Neural progenitor cell (in vitro differentiated cells): Measurements from ENCODE around the gene ATP11A. TPM values are rescaled to one million over a fixed set of nuclear protein-coding genes. Genes with fewer than 3 reads are reported as not detected.

ENCODE experiments used
- DNase-seq: peaks from one replicate; pipeline ENCODE4 v3.0.0-alpha.2; 2016; ENCODE audit warnings: low spot score
- H2AFZ ChIP-seq: fragments of 200-600 bp; sonication (generic); replicated peaks from 2 replicates; pipeline ENCODE4 v1.6.1; 2016; ENCODE audit warnings: antibody characterized with exemption
- H3F3A ChIP-seq: fragments of 200-600 bp; sonication (generic); 2 replicates; pipeline ENCODE4 v1.6.1; 2016; ENCODE audit warnings: antibody characterized with exemption, low read depth
- H3K27ac ChIP-seq: fragments of 200-600 bp; sonication (generic); 2 replicates; pipeline ENCODE4 v1.5.1; 2016; ENCODE audit warnings: mild to moderate bottlenecking
- H3K27me3 ChIP-seq: fragments of 200-600 bp; sonication (generic); 2 replicates; pipeline ENCODE4 v1.6.1; 2016; ENCODE audit warnings: mild to moderate bottlenecking, moderate library complexity
- H3K36me3 ChIP-seq: fragments of 200-600 bp; sonication (generic); 2 replicates; pipeline ENCODE4 v1.5.1; 2016
- H3K4me1 ChIP-seq: fragments of 200-600 bp; sonication (generic); 2 replicates; pipeline ENCODE4 v1.6.1; 2016; ENCODE audit warnings: mixed run types
- H3K4me2 ChIP-seq: fragments of 200-600 bp; sonication (generic); 2 replicates; pipeline ENCODE4 v1.6.1; 2016
- H3K4me3 ChIP-seq: fragments of 200-600 bp; sonication (generic); 2 replicates; pipeline ENCODE4 v1.5.1; 2016
- H3K79me2 ChIP-seq: fragments of 200-600 bp; sonication (generic); 2 replicates; pipeline ENCODE4 v1.6.1; 2016; ENCODE audit warnings: low read depth
- H3K9ac ChIP-seq: fragments of 200-600 bp; sonication (generic); 2 replicates; pipeline ENCODE4 v1.6.1; 2016
- H3K9me3 ChIP-seq: fragments of 200-600 bp; sonication (generic); 2 replicates; pipeline ENCODE4 v1.5.1; 2016; ENCODE audit warnings: low read depth
- H4K20me1 ChIP-seq: fragments of 200-600 bp; sonication (generic); 2 replicates; pipeline ENCODE4 v1.6.1; 2016; ENCODE audit warnings: low read depth
- H3K27ac Mint-ChIP-seq: 3 replicates; pipeline ENCODE4 v1.8.0; 2021; ENCODE audit warnings: mixed read lengths
- H3K27me3 Mint-ChIP-seq: 2 replicates; pipeline ENCODE4 v1.8.0; 2022; ENCODE audit warnings: low read depth, mild to moderate bottlenecking, inconsistent platforms, moderate library complexity, mixed read lengths; ENCODE audit not compliant: insufficient read depth
- H3K36me3 Mint-ChIP-seq: 3 replicates; pipeline ENCODE4 v1.8.0; 2021; ENCODE audit warnings: mixed read lengths
- H3K4me1 Mint-ChIP-seq: 3 replicates; pipeline ENCODE4 v1.8.0; 2021; ENCODE audit warnings: mixed read lengths
- H3K4me3 Mint-ChIP-seq: 3 replicates; pipeline ENCODE4 v1.8.0; 2021; ENCODE audit warnings: mild to moderate bottlenecking, moderate library complexity, mixed read lengths
- H3K9me3 Mint-ChIP-seq: 3 replicates; pipeline ENCODE4 v1.8.0; 2020; ENCODE audit warnings: mixed read lengths
- CTCF ChIP-seq: fragments of 200-600 bp; sonication (generic); IDR thresholded peaks from 2 replicates; pipeline ENCODE4 v1.5.1; 2017; ENCODE audit warnings: antibody characterized with exemption, mild to moderate bottlenecking
- EZH2 ChIP-seq: fragments of 200-600 bp; sonication (generic); IDR thresholded peaks from 2 replicates; pipeline ENCODE4 v1.6.1; 2017; ENCODE audit warnings: antibody characterized with exemption, mild to moderate bottlenecking, moderate library complexity
- EZH2phosphoT487 ChIP-seq: fragments of 200-600 bp; sonication (generic); IDR thresholded peaks from 2 replicates; pipeline ENCODE4 v1.6.1; 2017; ENCODE audit warnings: antibody characterized with exemption
- total RNA-seq: library from RNA; depleted of rRNA; stranded (reverse); fragments of >200 nt; gene quantifications from 2 replicates; pipeline ENCODE4 v1.2.3, GENCODE V29; 2015; ENCODE audit warnings: low replicate concordance

ATP11A gene
- total RNA-seq, 1 donor from 2014 or later, result 12.6 TPM

GRCh38 chr13:112887151-112887550, 197.3 kb downstream of the ATP11A start:
- Histone ChIP-seq H3K27me3 (peaks cover 8% of the 10 kb centered on the region), H3K4me3 (no peak overlapping the region), H3K4me2 (no peak overlapping the region), H3K4me1 (peaks cover 32% of the 10 kb centered on the region), H3F3A (peaks cover 58% of the 10 kb centered on the region), H3K9ac (no peak overlapping the region), H3K79me2 (no peaks in the 10 kb centered on the region), H4K20me1 (no peaks in the 10 kb centered on the region), H3K36me3 (no peaks in the 10 kb centered on the region), H3K27ac (no peak overlapping the region), H3K9me3 (no peaks in the 10 kb centered on the region), H2AFZ (no peak overlapping the region)
- no peaks in the 10 kb centered on the region for H3K9me3 Mint-ChIP-seq
- TF ChIP-seq EZH2, result no peak
- TF ChIP-seq EZH2phosphoT487, result no peak
- TF ChIP-seq CTCF, result no peak
- no peaks in the 10 kb centered on the region for H3K36me3 Mint-ChIP-seq
- no peak for DNase-seq
- no peak overlapping the region for H3K4me3 Mint-ChIP-seq
- H3K27ac Mint-ChIP-seq, result no peak overlapping the region
- H3K27me3 Mint-ChIP-seq, result peaks cover 13% of the 10 kb centered on the region
- peaks cover 55% of the 10 kb centered on the region for H3K4me1 Mint-ChIP-seq

GRCh38 chr13:112887557-112887991, 197.7 kb downstream of the ATP11A start:
- Histone ChIP-seq H3K36me3 (no peaks in the 10 kb centered on the region), H3K79me2 (no peaks in the 10 kb centered on the region), H3K27me3 (peaks cover 8% of the 10 kb centered on the region), H2AFZ (no peak overlapping the region), H3K4me2 (no peak overlapping the region), H3K4me3 (no peak overlapping the region), H3K27ac (no peak overlapping the region), H3F3A (peaks cover 62% of the 10 kb centered on the region), H3K9ac (no peak overlapping the region), H3K4me1 (peaks cover 37% of the 10 kb centered on the region), H4K20me1 (no peaks in the 10 kb centered on the region), H3K9me3 (no peaks in the 10 kb centered on the region)
- Mint-ChIP-seq H3K4me1 (peaks cover 60% of the 10 kb centered on the region), H3K27ac (peak overlapping the region; percentile 19), H3K9me3 (no peaks in the 10 kb centered on the region), H3K36me3 (no peaks in the 10 kb centered on the region), H3K4me3 (no peak overlapping the region), H3K27me3 (peaks cover 13% of the 10 kb centered on the region)
- TF ChIP-seq EZH2, result no peak
- no peak for TF ChIP-seq CTCF
- TF ChIP-seq EZH2phosphoT487, result no peak
- DNase-seq, result no peak

- no peak for DNase-seq
- no peak overlapping the region for H3K4me3 ChIP-seq
- H4K20me1 ChIP-seq, result no peaks in the 10 kb centered on the region
- Mint-ChIP-seq H3K27me3 (peaks cover 13% of the 10 kb centered on the region), H3K4me1 (peaks cover 69% of the 10 kb centered on the region), H3K9me3 (no peaks in the 10 kb centered on the region), H3K4me3 (no peak overlapping the region), H3K27ac (peak overlapping the region; percentile 19), H3K36me3 (no peaks in the 10 kb centered on the region)
- peaks cover 8% of the 10 kb centered on the region for H3K27me3 ChIP-seq
- peaks cover 67% of the 10 kb centered on the region for H3F3A ChIP-seq
- TF ChIP-seq EZH2phosphoT487 (no peak), EZH2 (no peak), CTCF (no peak)
- no peak overlapping the region for H3K9ac ChIP-seq
- H3K36me3 ChIP-seq, result no peaks in the 10 kb centered on the region
- H2AFZ ChIP-seq, result no peak overlapping the region
- no peak overlapping the region for H3K4me2 ChIP-seq
- H3K27ac ChIP-seq, result no peak overlapping the region
- H3K4me1 ChIP-seq, result peaks cover 46% of the 10 kb centered on the region
- no peaks in the 10 kb centered on the region for H3K79me2 ChIP-seq
- H3K9me3 ChIP-seq, result no peaks in the 10 kb centered on the region
These were observed 198.6 kb downstream of the ATP11A start for GRCh38 chr13:112888238-112889111.
